ENCODE measurements around the gene POLE3.
"Not testable (repeated sequence)": the region's sequence is repeated elsewhere in the genome, so short reads cannot be mapped to it uniquely, and the experiment has no call there.

Gene POLE3, protein sequence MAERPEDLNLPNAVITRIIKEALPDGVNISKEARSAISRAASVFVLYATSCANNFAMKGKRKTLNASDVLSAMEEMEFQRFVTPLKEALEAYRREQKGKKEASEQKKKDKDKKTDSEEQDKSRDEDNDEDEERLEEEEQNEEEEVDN

GRCh38 chr9:113410207-113410864 lies at the start of gene POLE3, which contains the start of gene C9orf43:
Gene POLE3 (minus strand): TSS chr9:113410675. CDS start chr9:113410293, 382 bp downstream.
Gene C9orf43 (plus strand): TSS chr9:113410747. CDS start chr9:113413494, 2,747 bp downstream.
- peak; percentile 90 for DNase-seq (ENCODE audit: low read depth)

GRCh38 chr9:113456235-113456634 lies 45.8 kb upstream of the POLE3 start:
- DNase-seq (ENCODE audit: low read depth) = no peak

DNA sequence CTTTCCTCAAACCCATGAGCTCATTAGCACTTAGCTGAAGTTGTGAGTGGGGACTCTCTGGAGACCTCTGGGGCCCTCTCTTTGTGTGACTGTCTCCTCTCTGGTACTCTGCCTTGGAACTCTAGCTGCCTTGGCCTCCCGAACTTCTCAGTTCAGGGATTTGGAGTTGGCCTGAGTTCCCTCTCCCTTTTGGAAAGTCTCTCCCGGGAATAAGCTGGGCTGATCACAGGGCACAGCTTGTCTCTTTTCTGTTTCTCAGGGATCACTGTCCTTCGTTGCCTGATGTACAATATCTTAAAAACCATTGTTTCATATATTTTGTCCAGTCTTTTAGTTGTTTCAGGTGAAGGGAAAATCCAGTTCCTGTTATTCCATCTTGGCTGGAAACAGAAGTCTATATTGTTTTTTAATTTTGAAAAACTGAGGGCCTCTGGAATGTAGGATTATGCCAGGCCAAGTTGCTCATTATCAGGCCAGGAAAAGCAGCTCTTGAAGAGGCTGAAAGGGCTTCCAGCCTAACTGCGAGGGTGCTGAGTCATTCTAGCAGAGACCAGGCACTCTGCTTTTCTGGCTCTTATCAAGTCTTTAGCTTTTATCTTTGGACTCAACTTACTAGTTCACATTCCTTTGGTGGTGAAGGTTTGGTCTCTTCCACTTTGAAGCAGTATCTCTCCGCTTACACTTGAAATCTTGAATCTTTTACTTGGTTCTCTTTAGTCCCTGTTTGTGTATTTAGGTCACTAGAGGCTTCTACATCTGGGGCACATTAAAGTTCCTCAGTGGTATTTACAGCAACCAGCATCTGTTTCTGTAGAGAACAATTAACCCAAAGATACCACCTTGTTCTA lies 44.7 kb upstream of the POLE3 start:
- DNase-seq (ENCODE audit: low read depth) = no peak

DNA sequence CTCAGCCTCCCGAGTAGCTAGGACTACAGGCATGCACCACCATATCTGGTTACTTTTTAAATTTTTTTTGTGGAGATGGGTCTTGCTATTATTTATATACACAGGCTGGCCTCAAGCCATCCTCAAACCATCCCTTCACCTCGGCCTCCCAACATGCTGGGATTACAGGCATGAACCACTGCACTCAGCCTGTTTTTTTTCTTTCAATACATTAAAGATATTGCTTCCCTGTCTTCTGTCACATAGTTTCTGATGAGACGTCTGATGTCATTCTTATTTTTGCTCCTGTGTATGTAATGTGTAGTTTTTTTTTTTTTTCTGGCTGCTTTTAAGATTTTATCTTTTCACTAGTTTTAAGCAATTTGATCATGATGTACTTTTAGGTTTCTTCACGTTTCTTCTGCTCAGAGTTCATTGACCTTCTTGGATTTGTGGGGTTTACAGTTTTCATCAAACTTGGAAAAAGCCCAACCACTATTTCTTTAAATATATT lies 41.7 kb upstream of the POLE3 start:
- DNase-seq (ENCODE audit: low read depth) = no peak

DNA sequence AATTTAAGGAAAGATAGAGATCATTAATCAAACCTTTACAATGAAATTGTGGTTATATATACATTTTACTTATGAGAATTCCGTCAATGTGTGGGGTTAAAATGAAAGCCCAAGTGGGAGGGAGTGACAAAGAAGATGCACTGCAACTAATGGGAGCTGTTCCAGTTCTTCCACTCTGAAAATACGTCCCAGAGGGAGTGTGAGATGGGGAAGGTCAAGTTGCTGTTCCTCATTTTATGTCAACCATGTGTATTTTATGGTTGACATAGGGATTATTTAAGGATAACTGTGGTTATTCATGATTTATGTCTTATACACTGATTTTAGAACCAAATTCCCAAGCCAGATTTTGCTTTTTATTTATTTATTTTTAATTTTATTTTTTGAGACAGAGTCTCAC lies 38.9 kb upstream of the POLE3 start:
- no peak for DNase-seq (ENCODE audit: low read depth)

GRCh38 chr9:113446323-113446740 lies 35.9 kb upstream of the POLE3 start:
- no peak for DNase-seq (ENCODE audit: low read depth)

GRCh38 chr9:113444736-113445135 lies 34.3 kb upstream of the POLE3 start:
- no peak for DNase-seq (ENCODE audit: low read depth)

GRCh38 chr9:113437716-113438115 lies 27.2 kb upstream of the POLE3 start:
- not testable (repeated sequence) for DNase-seq (ENCODE audit: low read depth)

DNA sequence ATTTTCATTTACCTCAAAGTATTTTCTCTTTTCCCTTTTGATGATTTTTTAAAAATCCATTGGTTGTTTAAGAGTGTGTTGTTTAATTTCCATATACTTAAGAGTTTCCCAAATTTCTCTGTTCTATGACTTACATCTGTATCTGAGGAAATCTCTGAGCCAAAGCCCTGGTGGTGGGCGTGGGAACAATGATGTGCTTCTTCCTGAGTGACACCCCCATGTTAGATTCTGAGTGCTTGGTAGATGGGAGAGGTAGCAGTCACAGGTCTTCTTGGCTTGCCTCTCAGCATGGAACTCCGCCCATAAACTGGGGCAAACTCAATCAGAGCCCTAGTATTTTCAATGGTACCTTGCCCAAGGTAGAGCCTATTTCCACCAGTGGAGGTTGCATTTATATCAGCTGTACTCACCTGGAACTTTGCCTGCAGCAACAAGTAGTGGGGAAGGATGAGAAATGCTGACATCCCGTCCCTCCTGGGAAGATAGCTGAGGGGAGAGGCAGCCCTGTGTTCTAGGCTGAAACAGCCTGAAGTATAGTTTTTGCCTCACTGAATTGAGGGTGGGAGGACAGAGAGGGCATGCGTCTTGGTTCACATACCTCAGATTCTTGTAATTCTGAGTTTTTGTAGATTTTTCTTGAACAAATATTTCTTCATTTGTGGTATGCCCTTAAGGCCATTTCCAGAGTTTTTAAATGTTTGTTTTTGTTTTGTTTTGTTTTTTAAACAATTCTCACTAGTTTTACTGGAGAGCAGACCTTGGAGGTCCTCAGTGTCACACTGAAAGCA lies 26.4 kb upstream of the POLE3 start:
- no peak for DNase-seq (ENCODE audit: low read depth)

DNA sequence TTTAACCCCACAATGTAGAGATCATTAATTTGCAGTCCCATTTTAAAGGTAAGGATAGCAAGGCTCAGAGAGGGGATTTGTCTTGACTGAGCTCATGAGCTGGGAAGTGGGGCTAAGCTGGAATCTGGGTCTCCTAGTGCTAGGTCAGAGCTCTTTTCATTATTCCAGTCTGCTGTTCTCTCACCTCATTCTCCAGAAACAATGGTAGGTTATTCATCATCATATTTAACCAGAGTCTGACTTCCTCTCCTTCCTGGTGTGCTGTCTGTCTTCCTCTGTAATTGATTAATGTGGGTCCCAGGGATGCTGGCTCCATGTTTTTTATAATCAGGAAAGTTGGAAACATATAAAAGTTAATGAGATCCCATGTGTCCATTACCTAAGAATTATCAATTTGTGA lies 20.7 kb upstream of the POLE3 start:
- DNase-seq (ENCODE audit: low read depth) = no peak

DNA sequence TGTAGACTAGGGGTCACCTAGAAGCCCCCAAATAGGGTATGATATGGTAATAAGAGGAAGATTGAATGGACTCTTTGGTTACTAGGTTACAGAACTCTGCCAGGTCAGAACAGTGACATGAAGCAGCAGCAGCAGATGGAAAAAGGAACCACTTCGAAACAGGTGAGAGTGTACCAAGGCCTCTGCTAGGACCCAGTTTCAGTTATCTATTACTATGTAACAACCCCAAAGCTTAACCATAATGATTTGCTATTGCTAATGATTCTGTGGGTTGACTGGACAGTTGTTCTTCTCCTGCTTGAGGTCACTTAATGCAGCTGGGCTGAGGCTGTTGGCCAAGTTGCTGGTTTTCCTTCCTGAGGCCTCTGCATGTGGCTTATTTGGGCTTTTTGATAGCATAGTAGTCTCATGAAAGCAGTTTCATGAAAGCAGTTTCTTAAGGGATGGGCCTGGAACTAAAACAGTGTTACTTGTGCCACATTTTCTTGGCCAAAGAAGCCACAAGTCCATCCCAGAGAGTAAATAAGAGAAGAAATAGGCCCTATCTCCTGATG lies 17.7 kb upstream of the POLE3 start:
- no peak for DNase-seq (ENCODE audit: low read depth)

GRCh38 chr9:113427629-113428028 lies 17.2 kb upstream of the POLE3 start:
- DNase-seq (ENCODE audit: low read depth) = no peak

GRCh38 chr9:113426701-113427100 lies 16.2 kb upstream of the POLE3 start:
- no peak for DNase-seq (ENCODE audit: low read depth)

GRCh38 chr9:113425072-113425471 lies 14.6 kb upstream of the POLE3 start:
- no peak for DNase-seq (ENCODE audit: low read depth)

- no peak for DNase-seq (ENCODE audit: low read depth)
Observed at GRCh38 chr9:113421726-113422125, 11.3 kb upstream of the POLE3 start.

- DNase-seq (ENCODE audit: low read depth) = no peak
Observed at GRCh38 chr9:113417370-113417769, 6.9 kb upstream of the POLE3 start.

DNA sequence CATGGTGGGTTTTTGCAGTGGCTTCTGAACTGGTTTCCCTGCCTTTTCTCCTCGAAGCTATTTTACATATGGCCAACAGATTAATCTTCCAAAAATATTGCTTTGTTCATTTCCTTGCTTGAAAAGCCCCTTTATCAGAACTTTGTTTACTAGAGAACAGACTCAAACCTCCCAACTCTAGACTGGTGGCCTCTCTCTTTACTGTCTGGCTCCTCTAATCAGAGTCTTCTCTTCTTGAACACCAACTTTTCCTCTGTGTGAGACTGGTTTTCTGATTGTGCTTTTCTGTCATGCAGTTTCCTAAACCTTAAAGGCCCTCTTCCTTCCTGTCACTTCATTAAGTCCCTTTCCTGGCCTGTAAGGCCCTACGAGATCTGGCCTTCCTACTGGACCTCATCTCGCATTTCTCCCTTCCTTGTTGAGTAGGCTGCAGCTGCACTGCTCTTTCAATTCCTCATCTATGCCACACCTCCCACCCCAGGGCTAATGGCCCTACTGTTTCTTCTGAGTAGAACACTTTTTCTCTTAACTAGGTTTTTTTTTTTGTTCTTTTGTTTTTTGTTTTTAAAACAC lies 5.8 kb upstream of the POLE3 start:
- no peak for DNase-seq (ENCODE audit: low read depth)

GRCh38 chr9:113409883-113410206 lies 630 bp downstream of the POLE3 start:
- DNase-seq (ENCODE audit: low read depth) = no peak

GRCh38 chr9:113409481-113409880 lies 994 bp downstream of the POLE3 start:
- DNase-seq (ENCODE audit: low read depth) = no peak

DNA sequence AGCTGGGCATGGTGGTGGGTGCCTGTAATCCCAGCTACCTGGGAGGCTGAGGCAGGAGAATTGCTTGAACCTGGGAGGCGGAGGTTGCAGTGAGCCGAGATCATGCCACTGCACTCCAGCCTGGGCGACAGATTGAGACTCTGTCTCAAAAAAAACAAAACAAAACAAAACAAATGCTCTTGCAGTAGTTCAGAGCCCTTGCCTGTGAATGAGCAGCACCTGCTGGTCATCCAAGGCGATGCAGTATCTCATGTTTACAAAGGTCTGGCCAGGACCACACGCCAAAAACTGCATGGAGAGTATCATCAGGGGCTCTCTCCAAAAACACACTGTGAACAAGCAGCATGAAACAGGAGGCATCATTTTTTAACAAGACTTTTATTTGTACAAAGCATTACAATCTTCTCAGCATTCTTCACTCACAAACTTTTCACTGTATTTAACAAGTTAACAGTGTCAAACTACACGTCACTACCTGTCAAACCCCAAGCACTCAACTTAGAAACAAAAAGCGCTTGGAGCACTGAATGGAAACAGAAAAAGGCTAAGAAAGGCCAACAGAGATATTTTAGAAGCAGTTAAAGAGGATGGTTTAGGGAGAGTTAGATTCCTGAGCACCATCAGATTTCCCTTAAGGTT lies 3.5 kb downstream of the POLE3 start:
- DNase-seq (ENCODE audit: low read depth) = not testable (repeated sequence)

- DNase-seq (ENCODE audit: low read depth) = not testable (repeated sequence)
Observed at GRCh38 chr9:113406353-113406752, 4.1 kb downstream of the POLE3 start.

Data from stimulated activated CD8-positive, alpha-beta memory T cell treated with anti-CD3 and anti-CD28 coated beads, Interleukin-15, amount 100 ng/mL, for 24 hours (primary cell).